HEK293 (cell line): ENCODE results near the gene FRAS1.
A peak's percentile ranks its signal among the peaks of the same experiment; 100 is the strongest.

Experiments
- CTCF ChIA-PET: fragments of 350-600 bp; formaldehyde crosslinking; extraction: SDS; loops from one replicate; lab custom pipeline; 2021; ENCODE audit warnings: antibody characterized with exemption; lab: Yijun Ruan, JAX
- POLR2A ChIA-PET: fragments of 300-600 bp; formaldehyde crosslinking; extraction: SDS; loops from one replicate; lab custom pipeline; 2020; ENCODE audit warnings: antibody characterized with exemption, inconsistent platforms; lab: Yijun Ruan, JAX
- H3K27ac ChIP-seq: fragments of 200-500 bp; sonication (Bioruptor generic); 2 replicates; pipeline ENCODE4 v1.5.1; 2014; ENCODE audit warnings: low read depth, low read length, control low read depth, inconsistent platforms; ENCODE audit errors: extremely low read depth
- H3K36me3 ChIP-seq, 2 experiments: fragments of 200-500 bp in 1 of 2; sonication (Bioruptor generic) in 1 of 2; 1 replicate in 1 of 2; 2 replicates in 1 of 2; pipeline ENCODE4 v1.5.1; 2014 to 2017; ENCODE audit warnings: inconsistent platforms in 2 of 2, low read length in 2 of 2; ENCODE audit not compliant: control insufficient read depth in 2 of 2, insufficient read depth in 1 of 2
- H3K4me1 ChIP-seq: fragments of 200-500 bp; sonication (Bioruptor generic); 2 replicates; pipeline ENCODE4 v1.5.1; 2014; ENCODE audit warnings: mild to moderate bottlenecking, low read length, inconsistent platforms; ENCODE audit not compliant: control insufficient read depth, insufficient read depth
- H3K4me3 ChIP-seq: 2 replicates; pipeline ENCODE4 v1.5.1; 2011; ENCODE audit warnings: low read depth, mild to moderate bottlenecking, control low read depth, low read length, moderate library complexity
- H3K9me3 ChIP-seq: fragments of 200-500 bp; sonication (Bioruptor generic); 2 replicates; pipeline ENCODE4 v1.5.1; 2014; ENCODE audit warnings: low read depth, low read length, inconsistent platforms; ENCODE audit not compliant: control insufficient read depth, insufficient read depth
- EGR2 ChIP-seq: fragments of 450-650 bp; formaldehyde crosslinking; IDR thresholded peaks from 2 replicates; pipeline ENCODE4 v1.5.1; 2016; ENCODE audit warnings: low read depth, missing biosample characterization, missing genetic modification characterization
- IKZF3 ChIP-seq: fragments of 450-650 bp; IDR thresholded peaks from 2 replicates; pipeline ENCODE4 v1.5.0; 2018; ENCODE audit warnings: missing biosample characterization, mild to moderate bottlenecking, missing genetic modification characterization, moderate library complexity
- KLF10 ChIP-seq: fragments of 450-650 bp; IDR thresholded peaks from 2 replicates; pipeline ENCODE4 v1.5.1; 2018; ENCODE audit warnings: missing biosample characterization, mild to moderate bottlenecking, missing genetic modification characterization
- KLF16 ChIP-seq: fragments of 450-650 bp; formaldehyde crosslinking; IDR thresholded peaks from 2 replicates; pipeline ENCODE4 v1.5.1; 2017; ENCODE audit warnings: missing biosample characterization, missing genetic modification characterization
- KLF9 ChIP-seq: fragments of 450-650 bp; formaldehyde crosslinking; IDR thresholded peaks from 2 replicates; pipeline ENCODE4 v1.5.1; 2016; ENCODE audit warnings: missing biosample characterization, missing genetic modification characterization, low read depth
- OSR2 ChIP-seq: fragments of 450-650 bp; formaldehyde crosslinking; IDR thresholded peaks from 2 replicates; pipeline ENCODE4 v1.5.1; 2016; ENCODE audit warnings: missing biosample characterization, missing genetic modification characterization
- PBX3 ChIP-seq: sonication (generic); formaldehyde crosslinking; IDR thresholded peaks from 2 replicates; pipeline ENCODE4 v1.8.1; 2022; ENCODE audit warnings: mild to moderate bottlenecking, moderate library complexity, missing genetic modification reagents
- SP2 ChIP-seq: fragments of 450-650 bp; formaldehyde crosslinking; IDR thresholded peaks from 2 replicates; pipeline ENCODE4 v1.5.1; 2016; ENCODE audit warnings: missing biosample characterization, missing genetic modification characterization
- SP3 ChIP-seq: fragments of 450-650 bp; formaldehyde crosslinking; IDR thresholded peaks from 2 replicates; pipeline ENCODE4 v1.5.1; 2016; ENCODE audit warnings: missing biosample characterization, missing genetic modification characterization
- ZBTB10 ChIP-seq: fragments of 450-650 bp; formaldehyde crosslinking; IDR thresholded peaks from 2 replicates; pipeline ENCODE4 v1.5.1; 2016; ENCODE audit warnings: missing biosample characterization, missing genetic modification characterization
- ZBTB8A ChIP-seq: fragments of 450-650 bp; formaldehyde crosslinking; IDR thresholded peaks from 2 replicates; pipeline ENCODE4 v1.5.1; 2016; ENCODE audit warnings: missing biosample characterization, missing genetic modification characterization
- ZFHX2 ChIP-seq: fragments of 450-650 bp; formaldehyde crosslinking; conservative IDR thresholded peaks from 2 replicates; pipeline ENCODE4 v1.5.1; 2016; ENCODE audit warnings: missing biosample characterization, missing genetic modification characterization
- ZIC2 ChIP-seq: fragments of 450-650 bp; formaldehyde crosslinking; IDR thresholded peaks from 2 replicates; pipeline ENCODE4 v1.5.1; 2016; ENCODE audit warnings: missing biosample characterization, missing genetic modification characterization
- ZNF214 ChIP-seq: fragments of 450-650 bp; formaldehyde crosslinking; IDR thresholded peaks from 2 replicates; pipeline ENCODE4 v1.5.1; 2017; ENCODE audit warnings: missing biosample characterization, mild to moderate bottlenecking, missing genetic modification characterization, borderline replicate concordance
- ZNF239 ChIP-seq: fragments of 450-650 bp; formaldehyde crosslinking; IDR thresholded peaks from 2 replicates; pipeline ENCODE4 v1.5.1; 2016; ENCODE audit warnings: missing biosample characterization, missing genetic modification characterization
- ZNF26 ChIP-seq: fragments of 450-650 bp; formaldehyde crosslinking; IDR thresholded peaks from 2 replicates; pipeline ENCODE4 v1.5.1; 2016; ENCODE audit warnings: missing biosample characterization, missing genetic modification characterization
- ZNF311 ChIP-seq: fragments of 450-650 bp; formaldehyde crosslinking; IDR thresholded peaks from 2 replicates; pipeline ENCODE4 v1.5.1; 2017; ENCODE audit warnings: missing biosample characterization, missing genetic modification characterization, borderline replicate concordance
- ZNF423 ChIP-seq: fragments of 450-650 bp; formaldehyde crosslinking; IDR thresholded peaks from 2 replicates; pipeline ENCODE4 v1.5.1; 2016; ENCODE audit warnings: missing biosample characterization, missing genetic modification characterization
- ZNF521 ChIP-seq: fragments of 450-650 bp; formaldehyde crosslinking; IDR thresholded peaks from 2 replicates; pipeline ENCODE4 v1.5.1; 2017; ENCODE audit warnings: missing biosample characterization, mild to moderate bottlenecking, missing genetic modification characterization
- ZNF654 ChIP-seq: fragments of 450-650 bp; formaldehyde crosslinking; IDR thresholded peaks from 2 replicates; pipeline ENCODE4 v1.5.1; 2016; ENCODE audit warnings: low read depth, missing biosample characterization, missing genetic modification characterization
- ZNF660 ChIP-seq: fragments of 450-650 bp; IDR thresholded peaks from 2 replicates; pipeline ENCODE4 v1.5.1; 2018; ENCODE audit warnings: missing biosample characterization, mild to moderate bottlenecking, missing genetic modification characterization
- TF ChIP-seq, protein P1 (sequence below): fragments of 450-650 bp; formaldehyde crosslinking; IDR thresholded peaks from 2 replicates; pipeline ENCODE4 v1.5.1; 2016; ENCODE audit warnings: missing biosample characterization, missing genetic modification characterization

The FRAS1 gene

DNA sequence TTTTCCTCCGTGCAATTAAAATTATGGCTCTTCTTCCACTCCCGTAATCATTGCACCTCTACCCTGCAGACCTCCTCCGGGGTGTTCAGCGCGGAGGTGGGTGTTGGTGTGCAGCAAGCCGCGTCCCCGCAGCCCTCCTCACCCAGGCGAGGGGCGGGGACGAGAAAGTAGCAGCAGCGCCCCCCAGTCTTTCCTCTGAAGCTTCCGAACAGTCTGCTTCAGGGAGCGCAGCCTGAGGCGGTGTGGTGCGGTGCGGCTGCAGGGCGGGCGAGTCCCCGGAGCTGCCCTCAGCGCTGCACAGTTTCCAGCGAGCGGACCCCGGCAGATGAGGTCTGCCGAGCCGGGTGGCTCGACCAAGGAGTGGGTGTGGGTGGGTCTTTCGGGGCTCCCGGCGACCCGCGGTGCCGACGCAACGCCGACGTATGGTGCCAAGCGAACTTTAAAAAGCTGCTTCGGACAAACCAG, at the start of gene FRAS1:
TSS of gene FRAS1 (plus strand) at position 189 of the 465 bp plus-strand sequence. CDS start 687 bp downstream, outside the sequence.
- no peak for TF ChIP-seq ZNF26 (tag by site-specific recombination)
- TF ChIP-seq IKZF3 (tag by site-specific recombination), result no peak
- TF ChIP-seq SP3 (tag by site-specific recombination), result peak; percentile 68
- peak; percentile 81 for TF ChIP-seq ZFHX2 (tag by site-specific recombination)
- TF ChIP-seq SP2 (tag by site-specific recombination), result no peak
- TF ChIP-seq ZNF311, result no peak
- TF ChIP-seq ZBTB10, result 0 out of 2 replicates have a peak, but pooled peaks have one; percentile 20
- peak; percentile 75 for TF ChIP-seq ZBTB8A (tag by site-specific recombination)
- TF ChIP-seq ZNF660 (tag by site-specific recombination), result peak; percentile 43; the same call in 1 of the 2 replicates
- peak; percentile 72 for TF ChIP-seq KLF10 (tag by site-specific recombination)
- no peak for TF ChIP-seq ZNF654 (tag by site-specific recombination)
- TF ChIP-seq, protein P1, sequence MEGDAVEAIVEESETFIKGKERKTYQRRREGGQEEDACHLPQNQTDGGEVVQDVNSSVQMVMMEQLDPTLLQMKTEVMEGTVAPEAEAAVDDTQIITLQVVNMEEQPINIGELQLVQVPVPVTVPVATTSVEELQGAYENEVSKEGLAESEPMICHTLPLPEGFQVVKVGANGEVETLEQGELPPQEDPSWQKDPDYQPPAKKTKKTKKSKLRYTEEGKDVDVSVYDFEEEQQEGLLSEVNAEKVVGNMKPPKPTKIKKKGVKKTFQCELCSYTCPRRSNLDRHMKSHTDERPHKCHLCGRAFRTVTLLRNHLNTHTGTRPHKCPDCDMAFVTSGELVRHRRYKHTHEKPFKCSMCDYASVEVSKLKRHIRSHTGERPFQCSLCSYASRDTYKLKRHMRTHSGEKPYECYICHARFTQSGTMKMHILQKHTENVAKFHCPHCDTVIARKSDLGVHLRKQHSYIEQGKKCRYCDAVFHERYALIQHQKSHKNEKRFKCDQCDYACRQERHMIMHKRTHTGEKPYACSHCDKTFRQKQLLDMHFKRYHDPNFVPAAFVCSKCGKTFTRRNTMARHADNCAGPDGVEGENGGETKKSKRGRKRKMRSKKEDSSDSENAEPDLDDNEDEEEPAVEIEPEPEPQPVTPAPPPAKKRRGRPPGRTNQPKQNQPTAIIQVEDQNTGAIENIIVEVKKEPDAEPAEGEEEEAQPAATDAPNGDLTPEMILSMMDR (tag by site-specific recombination), result peak; percentile 75
- 0 out of 2 replicates have a peak, but pooled peaks have one; percentile 8 for TF ChIP-seq ZIC2 (tag by site-specific recombination)
- TF ChIP-seq ZNF239 (tag by site-specific recombination), result no peak
- TF ChIP-seq ZNF214 (tag by site-specific recombination), result no peak
- TF ChIP-seq KLF16, result peak; percentile 58; the same call in 1 of the 2 replicates
- TF ChIP-seq ZNF521 (tag by site-specific recombination), result no peak
- 0 out of 2 replicates have a peak, but pooled peaks have one; percentile 14 for TF ChIP-seq PBX3
- TF ChIP-seq ZNF423 (tag by site-specific recombination), result peak; percentile 74; the same call in 1 of the 2 replicates
- peak; percentile 55; the same call in 1 of the 2 replicates for TF ChIP-seq EGR2
- peak; percentile 44; the same call in 1 of the 2 replicates for TF ChIP-seq OSR2 (tag by site-specific recombination)
- peak; percentile 83 for TF ChIP-seq KLF9 (tag by site-specific recombination)
- no peaks in the 10 kb centered on the region for H3K9me3 ChIP-seq
- H3K4me1 ChIP-seq, result peaks cover under 1% of the 10 kb centered on the region; the same call in 1 of the 2 replicates
- ChIA-PET CTCF (interaction anchor here (0.6 to 1.6 kb wide), 4 partner anchors 12 to 470 kb away, joined by 3 to 7 read pairs (median 4); no protein-coding TSS in a partner anchor), POLR2A (interaction anchor here (0.7 to 2.4 kb wide), 7 partner anchors 8 to 605 kb away, joined by 3 to 9 read pairs (median 3); no protein-coding TSS in a partner anchor)
- H3K4me3 ChIP-seq, result peak within 1 kb of the TSS; percentile 71
- peak within 1 kb of the TSS; percentile 86 for H3K27ac ChIP-seq
- no peaks in the 10 kb centered on the region for H3K36me3 ChIP-seq
